ENCODE measurements around the gene CTNNA1. TPM values are rescaled to one million over a fixed set of nuclear protein-coding genes. Genes with fewer than 3 reads are reported as not detected.

The CTNNA1 gene
- polyA plus RNA-seq, 3 donors, result 56.6 to 84.5 (median 66.2) TPM

DNA sequence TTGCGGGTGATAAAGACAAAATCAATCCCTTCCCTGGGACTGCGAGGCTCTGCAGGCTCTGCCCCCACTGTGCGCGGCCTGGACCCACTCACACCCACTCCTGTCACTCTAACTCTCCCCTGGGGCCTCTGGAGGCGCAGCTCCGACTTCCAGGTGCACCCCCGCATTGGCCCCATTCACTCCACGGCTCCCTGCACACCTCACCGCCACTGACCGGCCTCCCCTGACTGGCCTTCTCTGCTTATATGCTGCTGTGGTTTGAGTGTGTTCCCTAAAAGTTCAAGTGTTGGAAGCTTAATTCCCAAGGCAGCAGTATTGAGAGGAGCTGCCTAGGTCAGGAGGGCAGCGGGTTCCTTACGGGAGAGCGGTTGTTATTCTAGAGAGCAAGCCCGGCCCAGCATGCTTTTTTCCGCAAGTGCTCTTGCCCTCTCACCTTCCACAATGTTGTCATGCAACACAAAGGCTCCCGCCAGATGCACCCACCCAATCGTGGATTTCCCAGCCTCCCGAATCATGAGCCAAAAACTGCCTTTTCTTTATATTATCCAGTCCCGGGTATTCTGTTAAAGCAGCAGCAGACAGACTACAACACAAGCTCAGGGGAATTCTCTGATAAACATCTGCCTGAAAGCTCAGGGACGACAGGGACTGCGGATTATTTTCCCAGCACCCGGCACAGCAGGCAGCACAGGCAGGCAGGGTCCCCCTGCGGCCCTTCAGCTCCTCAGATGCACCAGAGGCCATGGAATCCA, 195.4 kb downstream of the CTNNA1 start:
- intact Hi-C loops (cut with micrococcal nuclease), result no loop called here
- no peak overlapping the region for H3K4me3 ChIP-seq (replicated peaks in 1 of 3; ENCODE audit: low read depth in 2 of 3, low read length in 3 of 3)
- H3K4me3 Mint-ChIP-seq, result no peak overlapping the region
- no peaks in the 10 kb centered on the region for H3K9me3 ChIP-seq (replicated peaks in 1 of 2; ENCODE audit: control insufficient read depth in 1 of 2, insufficient read depth in 1 of 2, low read length in 2 of 2)
- H3K36me3 Mint-ChIP-seq, result peaks cover 38 to 46% of the 10 kb centered on the region in 2 donors
- no peak overlapping the region for H3K4me2 ChIP-seq (replicated peaks; ENCODE audit: extremely low read depth, low read length, poor library complexity, severe bottlenecking)
- WGBS (ENCODE audit: insufficient coverage), result 98% methylated on average over 21 of the region's 23 CpGs
- H3K4me1 Mint-ChIP-seq, result peaks cover 14% of the 10 kb centered on the region
- H3K36me3 ChIP-seq (replicated peaks in 1 of 2; ENCODE audit: control insufficient read depth in 1 of 2, insufficient read depth in 2 of 2, low read length in 2 of 2), result peaks cover 17 to 42% of the 10 kb centered on the region in 2 donors
- H3K9ac ChIP-seq (ENCODE audit: insufficient read depth, low read length, poor library complexity, severe bottlenecking), result no peak overlapping the region
- no peaks in the 10 kb centered on the region for H3K27me3 ChIP-seq (ENCODE audit: control insufficient read depth in 2 of 2, insufficient read depth in 2 of 2, low read length in 2 of 2)
- H3K4me1 ChIP-seq (ENCODE audit: control insufficient read depth in 1 of 2, insufficient read depth in 2 of 2, low read length in 2 of 2), result peaks cover 10 to 11% of the 10 kb centered on the region in 2 donors
- no peaks in the 10 kb centered on the region for H3K9me3 Mint-ChIP-seq
- H3K27ac Mint-ChIP-seq, result peak overlapping the region in 1 of 7 donors; percentile 21
- DNase-seq, result no peak
- H4K20me1 ChIP-seq (ENCODE audit: insufficient read depth, low read length), result peaks cover 9% of the 10 kb centered on the region
- no peak overlapping the region for H3K27ac ChIP-seq (ENCODE audit: low read depth in 1 of 2, low read length in 2 of 2)
- no peaks in the 10 kb centered on the region for H3K79me2 ChIP-seq (ENCODE audit: insufficient read depth, low read length)
- no peak for TF ChIP-seq CTCF (IDR thresholded peaks at IDR 0.05)
- peaks cover 0 to 2% (median 0%) of the 10 kb centered on the region in 3 donors for H3K27me3 Mint-ChIP-seq (ENCODE audit: low read depth in 3 of 3)
- no peak overlapping the region for H2AFZ ChIP-seq (ENCODE audit: insufficient read depth, low read depth, low read length, poor library complexity, severe bottlenecking)

DNA sequence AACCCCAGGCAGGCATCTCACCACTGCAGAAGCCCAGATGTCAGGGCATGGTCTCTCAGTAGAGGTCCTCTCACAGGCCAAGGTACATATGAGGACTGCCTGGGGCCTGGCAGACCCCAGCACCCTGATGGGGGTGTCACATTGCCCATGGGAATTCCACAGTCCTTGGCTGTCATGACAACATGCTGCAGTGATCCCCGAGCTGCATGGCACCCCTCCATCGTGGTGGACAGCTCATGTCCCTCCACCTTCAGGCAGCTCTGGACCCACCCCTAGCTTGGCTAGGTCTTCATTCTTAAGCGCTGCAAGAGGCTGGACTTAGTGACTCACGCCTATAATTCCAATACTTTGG, 196.0 kb downstream of the CTNNA1 start:
- no peaks in the 10 kb centered on the region for H3K79me2 ChIP-seq (ENCODE audit: insufficient read depth, low read length)
- H3K27me3 ChIP-seq (ENCODE audit: control insufficient read depth in 2 of 2, insufficient read depth in 2 of 2, low read length in 2 of 2), result no peaks in the 10 kb centered on the region
- peaks cover 17% of the 10 kb centered on the region for H3K4me1 Mint-ChIP-seq
- no peak overlapping the region for H3K4me3 ChIP-seq (replicated peaks in 1 of 3; ENCODE audit: low read depth in 2 of 3, low read length in 3 of 3)
- TF ChIP-seq CTCF (IDR thresholded peaks at IDR 0.05), result no peak
- H3K36me3 Mint-ChIP-seq, result peaks cover 38 to 46% of the 10 kb centered on the region in 2 donors
- 98% methylated on average over 4 of the region's 4 CpGs for WGBS (ENCODE audit: insufficient coverage)
- H3K27me3 Mint-ChIP-seq (ENCODE audit: low read depth in 3 of 3), result peaks cover 0 to 2% (median 0%) of the 10 kb centered on the region in 3 donors
- H3K9me3 Mint-ChIP-seq, result no peaks in the 10 kb centered on the region
- no peak overlapping the region for H3K4me2 ChIP-seq (replicated peaks; ENCODE audit: extremely low read depth, low read length, poor library complexity, severe bottlenecking)
- no peak overlapping the region for H3K9ac ChIP-seq (ENCODE audit: insufficient read depth, low read length, poor library complexity, severe bottlenecking)
- peaks cover 12 to 16% of the 10 kb centered on the region in 2 donors for H3K4me1 ChIP-seq (ENCODE audit: control insufficient read depth in 1 of 2, insufficient read depth in 2 of 2, low read length in 2 of 2)
- peak overlapping the region in 1 of 7 donors; percentile 19 for H3K27ac Mint-ChIP-seq
- DNase-seq, result no peak
- no peak overlapping the region for H2AFZ ChIP-seq (ENCODE audit: insufficient read depth, low read depth, low read length, poor library complexity, severe bottlenecking)
- no peak overlapping the region for H3K4me3 Mint-ChIP-seq
- no peaks in the 10 kb centered on the region for H3K9me3 ChIP-seq (replicated peaks in 1 of 2; ENCODE audit: control insufficient read depth in 1 of 2, insufficient read depth in 1 of 2, low read length in 2 of 2)
- peaks cover 17 to 42% of the 10 kb centered on the region in 2 donors for H3K36me3 ChIP-seq (replicated peaks in 1 of 2; ENCODE audit: control insufficient read depth in 1 of 2, insufficient read depth in 2 of 2, low read length in 2 of 2)
- intact Hi-C loops (cut with micrococcal nuclease), result no loop called here
- peaks cover 9% of the 10 kb centered on the region for H4K20me1 ChIP-seq (ENCODE audit: insufficient read depth, low read length)
- H3K27ac ChIP-seq (ENCODE audit: low read depth in 1 of 2, low read length in 2 of 2), result no peak overlapping the region

Data from CD14-positive monocyte (primary cell).